Glutamatergic neuron (in vitro differentiated cells): Measurements from ENCODE around the gene LSM14B. TPM values are rescaled to one million over a fixed set of nuclear protein-coding genes. Genes with fewer than 3 reads are reported as not detected.

Source experiments
- DNase-seq: peaks from one replicate; pipeline ENCODE4 v3.0.0; 2022
- H3K27ac Mint-ChIP-seq: one replicate; pipeline ENCODE4 v1.8.0; 2020; ENCODE audit warnings: mild to moderate bottlenecking, mixed read lengths, inconsistent platforms; ENCODE audit not compliant: unreplicated experiment
- H3K27me3 Mint-ChIP-seq: one replicate; pipeline ENCODE4 v1.8.0; 2020; ENCODE audit warnings: mild to moderate bottlenecking, moderate library complexity, mixed read lengths, inconsistent platforms; ENCODE audit not compliant: unreplicated experiment
- H3K36me3 Mint-ChIP-seq: one replicate; pipeline ENCODE4 v1.8.0; 2020; ENCODE audit warnings: mild to moderate bottlenecking, mixed read lengths, inconsistent platforms; ENCODE audit not compliant: unreplicated experiment
- H3K4me1 Mint-ChIP-seq: one replicate; pipeline ENCODE4 v1.8.0; 2020; ENCODE audit warnings: mild to moderate bottlenecking, low read depth, mixed read lengths, inconsistent platforms; ENCODE audit not compliant: unreplicated experiment
- H3K4me3 Mint-ChIP-seq: one replicate; pipeline ENCODE4 v1.8.0; 2020; ENCODE audit warnings: mild to moderate bottlenecking, mixed read lengths, inconsistent platforms; ENCODE audit not compliant: unreplicated experiment
- H3K9me3 Mint-ChIP-seq: one replicate; pipeline ENCODE4 v1.8.0; 2020; ENCODE audit warnings: mild to moderate bottlenecking, moderate library complexity, mixed read lengths, inconsistent platforms; ENCODE audit not compliant: unreplicated experiment
- total RNA-seq: library from RNA; stranded (reverse); fragmentation: NEBNext Ultra II Directional; extraction: Animal tissue kit (Norgen Biotek cat#: 25700); gene quantifications from one replicate; pipeline ENCODE4 v1.2.1, GENCODE V29; 2021; ENCODE audit not compliant: unreplicated experiment
- TF ChIP-seq, protein P1 (sequence below): fragments of 200-600 bp; sonication (generic); IDR thresholded peaks from one replicate; pipeline ENCODE4 v1.5.0; 2021; ENCODE audit not compliant: partially characterized antibody, unreplicated experiment

LSM14B gene
- total RNA-seq, 1 donor from 2014 or later, result 73.6 TPM

DNA sequence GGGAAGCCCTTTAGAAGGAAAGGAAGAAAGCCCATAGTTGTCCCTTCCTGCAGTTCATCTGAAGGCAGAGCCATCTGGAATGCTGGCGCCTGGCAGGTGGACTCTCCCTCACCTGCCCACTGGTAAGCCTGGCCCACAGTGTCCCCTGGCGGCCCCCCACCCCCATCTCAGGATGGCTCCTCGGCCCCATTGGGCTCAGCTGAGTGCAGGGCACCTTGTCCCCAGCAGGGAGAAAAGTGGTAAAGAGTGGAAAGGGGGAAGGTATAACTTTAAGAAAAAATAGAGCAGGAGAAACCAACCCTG is 33.9 kb downstream of the LSM14B start:
- TF ChIP-seq, protein P1, sequence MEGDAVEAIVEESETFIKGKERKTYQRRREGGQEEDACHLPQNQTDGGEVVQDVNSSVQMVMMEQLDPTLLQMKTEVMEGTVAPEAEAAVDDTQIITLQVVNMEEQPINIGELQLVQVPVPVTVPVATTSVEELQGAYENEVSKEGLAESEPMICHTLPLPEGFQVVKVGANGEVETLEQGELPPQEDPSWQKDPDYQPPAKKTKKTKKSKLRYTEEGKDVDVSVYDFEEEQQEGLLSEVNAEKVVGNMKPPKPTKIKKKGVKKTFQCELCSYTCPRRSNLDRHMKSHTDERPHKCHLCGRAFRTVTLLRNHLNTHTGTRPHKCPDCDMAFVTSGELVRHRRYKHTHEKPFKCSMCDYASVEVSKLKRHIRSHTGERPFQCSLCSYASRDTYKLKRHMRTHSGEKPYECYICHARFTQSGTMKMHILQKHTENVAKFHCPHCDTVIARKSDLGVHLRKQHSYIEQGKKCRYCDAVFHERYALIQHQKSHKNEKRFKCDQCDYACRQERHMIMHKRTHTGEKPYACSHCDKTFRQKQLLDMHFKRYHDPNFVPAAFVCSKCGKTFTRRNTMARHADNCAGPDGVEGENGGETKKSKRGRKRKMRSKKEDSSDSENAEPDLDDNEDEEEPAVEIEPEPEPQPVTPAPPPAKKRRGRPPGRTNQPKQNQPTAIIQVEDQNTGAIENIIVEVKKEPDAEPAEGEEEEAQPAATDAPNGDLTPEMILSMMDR, result no peak
- peaks cover 2% of the 10 kb centered on the region for H3K27me3 Mint-ChIP-seq
- peak overlapping the region; percentile 55 for H3K4me3 Mint-ChIP-seq
- DNase-seq, result no peak
- H3K36me3 Mint-ChIP-seq, result peaks cover 27% of the 10 kb centered on the region
- peaks cover 26% of the 10 kb centered on the region for H3K4me1 Mint-ChIP-seq
- peak overlapping the region; percentile 72 for H3K27ac Mint-ChIP-seq
- H3K9me3 Mint-ChIP-seq, result peaks cover 18% of the 10 kb centered on the region

DNA sequence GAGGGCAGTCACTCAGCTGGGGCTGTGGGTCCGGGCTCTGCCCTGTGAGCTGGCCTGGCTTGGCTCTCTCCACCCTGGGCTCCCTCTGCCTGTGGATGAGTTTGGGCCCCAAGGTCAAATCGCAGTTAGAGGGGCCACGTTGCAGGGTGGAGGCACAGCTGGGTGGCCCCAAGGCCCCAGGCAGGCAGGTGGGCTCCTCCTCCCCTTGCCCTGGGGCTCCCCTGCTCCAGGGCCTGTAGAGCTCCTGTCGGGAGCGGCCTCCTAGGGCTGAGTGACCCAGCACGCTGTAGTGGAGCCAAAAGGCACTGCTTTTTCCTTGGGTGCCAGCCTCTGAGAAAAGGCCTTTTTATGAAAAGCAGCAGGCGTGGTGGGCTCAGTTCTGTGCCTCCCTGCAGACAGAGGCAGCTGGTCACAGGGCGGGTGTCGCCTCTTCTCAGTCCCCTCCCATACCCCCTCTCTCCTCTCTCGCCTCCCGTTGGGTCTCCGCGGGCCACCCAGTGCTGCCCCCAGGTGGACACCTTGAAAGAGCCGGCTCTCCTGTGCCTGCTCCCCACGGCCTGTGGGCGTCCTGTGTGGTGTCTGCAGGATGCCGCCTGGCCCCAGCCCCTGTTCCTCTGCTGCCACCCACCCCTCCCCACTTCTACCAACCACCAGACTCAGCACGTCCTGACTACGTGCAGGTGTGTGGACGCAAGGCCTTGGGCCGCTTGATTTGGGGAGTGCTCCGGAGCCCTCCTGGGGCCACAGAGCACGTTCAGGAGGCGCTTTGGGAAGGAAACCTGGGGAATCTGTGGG is 34.5 kb downstream of the LSM14B start:
- peaks cover 26% of the 10 kb centered on the region for H3K4me1 Mint-ChIP-seq
- peaks cover 18% of the 10 kb centered on the region for H3K9me3 Mint-ChIP-seq
- peaks cover 27% of the 10 kb centered on the region for H3K36me3 Mint-ChIP-seq
- H3K27me3 Mint-ChIP-seq, result peaks cover 3% of the 10 kb centered on the region
- H3K27ac Mint-ChIP-seq, result peak overlapping the region; percentile 72
- no peak overlapping the region for H3K4me3 Mint-ChIP-seq
- TF ChIP-seq, protein P1, result peak; percentile 72
- DNase-seq, result peak; percentile 90

DNA sequence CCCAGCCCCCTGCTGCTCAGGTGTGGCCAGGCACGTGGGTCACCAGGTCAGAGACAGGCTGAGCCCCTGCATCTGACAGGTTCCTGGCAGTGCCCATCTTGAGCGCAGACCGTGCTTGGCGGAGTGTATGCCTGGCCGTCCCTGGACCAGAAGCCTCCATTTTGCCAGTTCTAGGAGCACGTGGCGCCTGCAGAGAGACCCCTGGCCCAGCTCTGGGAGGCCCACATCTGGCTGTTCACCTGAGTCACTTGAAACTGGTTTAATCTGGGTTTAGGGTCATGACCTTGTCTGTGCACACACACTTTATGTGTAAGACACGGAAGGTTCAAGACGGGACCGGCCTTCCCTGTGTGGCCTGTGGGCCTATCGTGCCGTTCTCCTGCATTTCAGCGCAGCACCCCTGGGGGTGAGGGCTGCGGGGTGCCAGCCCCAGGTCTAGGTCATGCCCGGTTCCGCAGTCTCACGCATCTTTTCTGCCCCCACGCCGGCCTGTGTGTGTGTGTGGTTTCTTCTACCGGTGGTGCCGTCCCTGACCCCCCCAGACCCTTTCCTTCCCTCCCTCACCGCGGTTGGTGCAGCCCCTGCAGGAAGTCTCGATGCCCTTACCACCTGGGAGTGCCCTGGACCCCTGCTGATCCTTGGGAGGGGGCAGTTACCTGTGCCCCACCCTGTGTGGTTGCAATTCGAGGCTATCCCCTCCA is 35.3 kb downstream of the LSM14B start:
- H3K4me3 Mint-ChIP-seq, result no peak overlapping the region
- H3K9me3 Mint-ChIP-seq, result peaks cover 18% of the 10 kb centered on the region
- no peak overlapping the region for H3K27ac Mint-ChIP-seq
- TF ChIP-seq, protein P1, result no peak
- peaks cover 23% of the 10 kb centered on the region for H3K36me3 Mint-ChIP-seq
- H3K4me1 Mint-ChIP-seq, result peaks cover 26% of the 10 kb centered on the region
- H3K27me3 Mint-ChIP-seq, result peaks cover 4% of the 10 kb centered on the region
- no peak for DNase-seq

DNA sequence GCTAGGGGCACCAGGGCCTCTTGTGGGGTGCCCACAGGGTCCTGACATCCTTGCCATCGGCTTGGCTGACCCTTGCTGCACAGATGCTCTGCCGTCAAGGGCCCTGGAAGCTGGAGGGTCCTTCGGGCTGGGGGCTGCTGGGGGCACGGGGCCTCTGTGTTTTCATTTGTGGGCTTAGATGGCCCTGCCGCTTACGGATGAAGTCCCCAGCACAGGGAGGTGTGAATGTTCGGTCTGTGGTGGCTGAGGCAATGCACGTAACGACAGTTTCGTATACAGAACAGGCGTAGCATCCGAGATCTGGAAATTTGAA is 35.8 kb downstream of the LSM14B start:
- no peak for DNase-seq
- Mint-ChIP-seq H3K9me3 (peaks cover 18% of the 10 kb centered on the region), H3K27me3 (peaks cover 4% of the 10 kb centered on the region), H3K36me3 (peaks cover 18% of the 10 kb centered on the region), H3K27ac (no peak overlapping the region), H3K4me1 (peaks cover 26% of the 10 kb centered on the region), H3K4me3 (no peak overlapping the region)
- TF ChIP-seq, protein P1, result no peak

DNA sequence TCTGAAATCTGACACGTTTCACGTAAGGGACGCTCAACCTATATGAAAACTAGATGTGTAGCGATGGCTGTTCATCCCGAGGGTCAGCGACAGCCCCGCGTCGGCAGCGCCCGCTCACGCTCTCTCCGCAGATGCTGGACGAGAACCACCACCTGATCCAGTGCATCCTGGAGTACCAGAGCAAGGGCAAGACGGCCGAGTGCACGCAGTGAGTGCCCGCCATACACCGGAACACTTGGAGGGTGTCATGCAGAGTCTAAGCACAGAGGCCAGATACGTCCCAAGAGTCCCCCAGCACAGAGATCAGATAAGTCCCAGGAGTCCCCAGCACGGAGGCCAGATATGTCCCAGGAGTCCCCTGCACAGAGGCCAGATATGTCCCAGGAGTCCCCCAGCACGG is 36.3 kb downstream of the LSM14B start:
- TF ChIP-seq, protein P1, result no peak
- DNase-seq, result no peak

More for the DNA sequence above, 36.3 kb downstream of the LSM14B start:
- H3K27me3 Mint-ChIP-seq, result peaks cover 4% of the 10 kb centered on the region
- H3K36me3 Mint-ChIP-seq, result peaks cover 15% of the 10 kb centered on the region
- no peak overlapping the region for H3K27ac Mint-ChIP-seq
- H3K4me3 Mint-ChIP-seq, result peak overlapping the region; percentile 25
- H3K4me1 Mint-ChIP-seq, result peaks cover 26% of the 10 kb centered on the region
- H3K9me3 Mint-ChIP-seq, result peaks cover 18% of the 10 kb centered on the region
